Measurements from ENCODE around the gene UBE2S. TPM values are rescaled to one million over a fixed set of nuclear protein-coding genes. Genes with fewer than 3 reads are reported as not detected.
A peak's percentile ranks its signal among the peaks of the same experiment; 100 is the strongest.

Gene UBE2S
- total and polyA plus RNA-seq, 4 donors, result 11.3 to 25.6 (median 20.0) TPM

- H3K9me3 ChIP-seq (ENCODE audit: control insufficient read depth in 4 of 4, insufficient read depth in 3 of 4, low read length in 3 of 4), result peaks cover 0 to 4% (median 0%) of the 10 kb centered on the region in 4 donors
- no peak overlapping the region for H3K4me3 ChIP-seq
- peak in 1 of 3 donors; percentile 27 for DNase-seq
- no peak overlapping the region for H3K27ac ChIP-seq (ENCODE audit: low read depth in 1 of 2, low read length in 1 of 2)
- H3K27me3 ChIP-seq (ENCODE audit: control insufficient read depth in 3 of 3, insufficient read depth in 3 of 3, low read length in 2 of 3), result peaks cover 4 to 31% (median 11%) of the 10 kb centered on the region in 3 donors
- peaks cover 0 to 21% (median 10%) of the 10 kb centered on the region in 5 donors for H3K4me1 ChIP-seq (ENCODE audit: control insufficient read depth in 5 of 5, insufficient read depth in 5 of 5, low read length in 5 of 5)
- no peak for ATAC-seq (ENCODE audit: insufficient read depth, low FRiP score)
- no peaks in the 10 kb centered on the region for H3K36me3 ChIP-seq (ENCODE audit: control insufficient read depth in 4 of 4, insufficient read depth in 4 of 4, low read length in 4 of 4)
- 2 to 3% methylated on average over 32 to 59 of the region's 59 CpGs for WGBS, 2 donors
- no peak for TF ChIP-seq CTCF (IDR thresholded peaks at IDR 0.05; ENCODE audit: control extremely low read depth, extremely low read depth)
- no peak overlapping the region for H3K9ac ChIP-seq (ENCODE audit: insufficient read depth in 1 of 2, low read length in 2 of 2)
These were observed 37.8 kb downstream of the UBE2S start for GRCh38 chr19:55369653-55370304.

GRCh38 chr19:55368701-55369563 lies 38.7 kb downstream of the UBE2S start:
- Histone ChIP-seq H3K9me3 (ENCODE audit: control insufficient read depth in 4 of 4, insufficient read depth in 3 of 4, low read length in 3 of 4) (peaks cover 0 to 4% (median 0%) of the 10 kb centered on the region in 4 donors), H3K4me1 (ENCODE audit: control insufficient read depth in 5 of 5, insufficient read depth in 5 of 5, low read length in 5 of 5) (peaks cover 0 to 15% (median 8%) of the 10 kb centered on the region in 5 donors), H3K9ac (ENCODE audit: insufficient read depth in 1 of 2, low read length in 2 of 2) (no peak overlapping the region), H3K4me3 (no peak overlapping the region), H3K27ac (ENCODE audit: low read depth in 1 of 2, low read length in 1 of 2) (no peak overlapping the region), H3K27me3 (ENCODE audit: control insufficient read depth in 3 of 3, insufficient read depth in 3 of 3, low read length in 2 of 3) (peaks cover 4 to 31% (median 11%) of the 10 kb centered on the region in 3 donors), H3K36me3 (ENCODE audit: control insufficient read depth in 4 of 4, insufficient read depth in 4 of 4, low read length in 4 of 4) (no peaks in the 10 kb centered on the region)
- ATAC-seq (ENCODE audit: insufficient read depth, low FRiP score) (peak; percentile 41), DNase-seq (no peak)
- 9 to 20% methylated on average over 32 to 54 of the region's 54 CpGs for WGBS, 2 donors
- no peak for TF ChIP-seq CTCF (IDR thresholded peaks at IDR 0.05; ENCODE audit: control extremely low read depth, extremely low read depth)

- no peak for DNase-seq
- TF ChIP-seq CTCF (IDR thresholded peaks at IDR 0.05; ENCODE audit: control extremely low read depth, extremely low read depth), result no peak
- H3K36me3 ChIP-seq (ENCODE audit: control insufficient read depth in 4 of 4, insufficient read depth in 4 of 4, low read length in 4 of 4), result no peaks in the 10 kb centered on the region
- peaks cover 0 to 4% (median 0%) of the 10 kb centered on the region in 4 donors for H3K9me3 ChIP-seq (ENCODE audit: control insufficient read depth in 4 of 4, insufficient read depth in 3 of 4, low read length in 3 of 4)
- H3K4me1 ChIP-seq (ENCODE audit: control insufficient read depth in 5 of 5, insufficient read depth in 5 of 5, low read length in 5 of 5), result peaks cover 0 to 11% (median 6%) of the 10 kb centered on the region in 5 donors
- no peak overlapping the region for H3K4me3 ChIP-seq
- no peak for ATAC-seq (ENCODE audit: insufficient read depth, low FRiP score)
- 89 to 90% methylated on average over 16 of the region's 16 CpGs for WGBS, 2 donors
- H3K27ac ChIP-seq (ENCODE audit: low read depth in 1 of 2, low read length in 1 of 2), result no peak overlapping the region
- H3K9ac ChIP-seq (ENCODE audit: insufficient read depth in 1 of 2, low read length in 2 of 2), result no peak overlapping the region
- peaks cover 4 to 31% (median 11%) of the 10 kb centered on the region in 3 donors for H3K27me3 ChIP-seq (ENCODE audit: control insufficient read depth in 3 of 3, insufficient read depth in 3 of 3, low read length in 2 of 3)
These were observed 39.5 kb downstream of the UBE2S start for GRCh38 chr19:55368106-55368505.
